Vagina (tissue), 2 donors: Measurements from ENCODE around the gene ANKRD29. TPM values are rescaled to one million over a fixed set of nuclear protein-coding genes. Genes with fewer than 3 reads are reported as not detected.

Experiments
- DNase-seq, 2 donors: peaks; one replicate each; pipeline ENCODE4 v3.0.0-alpha.2; 2017; ENCODE audit errors: extremely low spot score in 2 of 2
- H3K27ac ChIP-seq: fragments of 200-600 bp; sonication (generic); one replicate; pipeline ENCODE4 v1.5.1; 2019
- H3K27me3 ChIP-seq: fragments of 200-600 bp; sonication (generic); one replicate; pipeline ENCODE4 v1.5.1; 2019
- H3K36me3 ChIP-seq, 2 donors: fragments of 200-600 bp; sonication (generic); one replicate each; pipeline ENCODE4 v1.5.1; 2017 to 2019
- H3K4me1 ChIP-seq: fragments of 200-600 bp; sonication (generic); one replicate; pipeline ENCODE4 v1.5.1; 2019
- H3K4me3 ChIP-seq, 2 donors: fragments of 200-600 bp; sonication (generic); 1 replicate in 1 of 2; 2 replicates in 1 of 2; pipeline ENCODE4 v1.5.1; 2016 to 2019
- H3K9me3 ChIP-seq: fragments of 200-600 bp; sonication (generic); one replicate; pipeline ENCODE4 v1.5.1; 2019
- CTCF ChIP-seq, 3 experiments: fragments of 450-650 bp in 2 of 3; fragments of 200-600 bp in 1 of 3; sonication (generic) in 1 of 3; IDR thresholded peaks; one replicate each; pipeline ENCODE4 v1.5.1; 2017 to 2019; ENCODE audit warnings: antibody characterized with exemption in 3 of 3, mild to moderate bottlenecking in 2 of 3, moderate library complexity in 2 of 3
- POLR2A ChIP-seq, 2 donors: fragments of 450-650 bp; IDR thresholded peaks; one replicate each; pipeline ENCODE4 v1.6.1; 2017; ENCODE audit warnings: antibody characterized with exemption in 2 of 2, mild to moderate bottlenecking in 2 of 2, moderate library complexity in 2 of 2
- POLR2AphosphoS5 ChIP-seq, 2 donors: sonication (generic); formaldehyde crosslinking; IDR thresholded peaks; one replicate each; pipeline ENCODE4 v1.9.0; 2017; ENCODE audit warnings: antibody characterized with exemption in 2 of 2, mild to moderate bottlenecking in 2 of 2, low read depth in 1 of 2; ENCODE audit not compliant: insufficient read depth in 1 of 2
- intact Hi-C: fragments of 100-400 bp; cut with DNase I; formaldehyde crosslinking; loops from one replicate; pipeline ENCODE4 v1.15.1; 2023
- total RNA-seq: library from RNA; depleted of rRNA; stranded (reverse); fragments of >200 nt; gene quantifications from one replicate; pipeline ENCODE4 v1.2.3, GENCODE V29; 2016

Gene ANKRD29
- total RNA-seq, 1 donor from 2014 or later: 32.9 TPM

GRCh38 chr18:23585007-23585871 is 77.5 kb downstream of the ANKRD29 start:
- intact Hi-C loops: loop anchor here (5.0 kb wide), 1 partner anchor 83 kb away; the partner anchor contains the start of gene RMC1
- no peaks in the 10 kb centered on the region for H3K9me3 ChIP-seq
- no peaks in the 10 kb centered on the region for H3K36me3 ChIP-seq
- H3K4me3 ChIP-seq: peak overlapping the region; percentile 85 to 92
- H3K4me1 ChIP-seq: peaks cover 55% of the 10 kb centered on the region
- peak overlapping the region; percentile 99 for H3K27ac ChIP-seq
- H3K27me3 ChIP-seq: no peaks in the 10 kb centered on the region
- no peak for DNase-seq
- peak in 1 of 2 donors; percentile 53 for TF ChIP-seq POLR2AphosphoS5 (IDR thresholded peaks at IDR 0.05; ENCODE audit: insufficient read depth in 1 of 2, low read depth in 1 of 2)
- TF ChIP-seq CTCF (IDR thresholded peaks at IDR 0.05): no peak
- TF ChIP-seq POLR2A (IDR thresholded peaks at IDR 0.05): no peak

GRCh38 chr18:23584019-23584983 is 78.4 kb downstream of the ANKRD29 start:
- no peak for TF ChIP-seq POLR2A (IDR thresholded peaks at IDR 0.05)
- TF ChIP-seq CTCF (IDR thresholded peaks at IDR 0.05): no peak
- no peak for TF ChIP-seq POLR2AphosphoS5 (IDR thresholded peaks at IDR 0.05; ENCODE audit: insufficient read depth in 1 of 2, low read depth in 1 of 2)
- H3K9me3 ChIP-seq: no peaks in the 10 kb centered on the region
- DNase-seq: peak in 1 of 2 donors; percentile 81
- intact Hi-C loops: no loop called here
- peak overlapping the region; percentile 99 for H3K27ac ChIP-seq
- H3K27me3 ChIP-seq: no peaks in the 10 kb centered on the region
- peaks cover 62% of the 10 kb centered on the region for H3K4me1 ChIP-seq
- peak overlapping the region; percentile 85 to 92 for H3K4me3 ChIP-seq
- no peaks in the 10 kb centered on the region for H3K36me3 ChIP-seq

GRCh38 chr18:23583071-23583865 is 79.4 kb downstream of the ANKRD29 start:
- intact Hi-C loops: no loop called here
- H3K27me3 ChIP-seq: no peaks in the 10 kb centered on the region
- H3K36me3 ChIP-seq: no peaks in the 10 kb centered on the region
- TF ChIP-seq CTCF (IDR thresholded peaks at IDR 0.05): no peak
- TF ChIP-seq POLR2AphosphoS5 (IDR thresholded peaks at IDR 0.05; ENCODE audit: insufficient read depth in 1 of 2, low read depth in 1 of 2): no peak
- TF ChIP-seq POLR2A (IDR thresholded peaks at IDR 0.05): no peak
- DNase-seq: no peak
- peaks cover 73% of the 10 kb centered on the region for H3K4me1 ChIP-seq
- no peaks in the 10 kb centered on the region for H3K9me3 ChIP-seq
- H3K27ac ChIP-seq: no peak overlapping the region
- peak overlapping the region in 1 of 2 donors; percentile 10 for H3K4me3 ChIP-seq

- TF ChIP-seq POLR2AphosphoS5 (IDR thresholded peaks at IDR 0.05; ENCODE audit: insufficient read depth in 1 of 2, low read depth in 1 of 2) (no peak), CTCF (IDR thresholded peaks at IDR 0.05) (no peak)
- no peak overlapping the region for H3K4me3 ChIP-seq
- H3K27me3 ChIP-seq: no peaks in the 10 kb centered on the region
- no peak overlapping the region for H3K27ac ChIP-seq
- peaks cover 73% of the 10 kb centered on the region for H3K4me1 ChIP-seq
- no peaks in the 10 kb centered on the region for H3K9me3 ChIP-seq
- DNase-seq: peak in 1 of 2 donors; percentile 69
- peaks cover 0 to 6% of the 10 kb centered on the region in 2 donors for H3K36me3 ChIP-seq
- intact Hi-C loops: no loop called here
These were observed 81.9 kb downstream of the ANKRD29 start for GRCh38 chr18:23580677-23581367.
